GM12891 (cell line): Measurements from ENCODE around the gene CDH13.

Source experiments
- POLR2A ChIP-seq: IDR thresholded peaks from 2 replicates; pipeline ENCODE4 v1.6.1; 2011; ENCODE audit warnings: low read depth, low read length, control low read depth
- POLR2AphosphoS5 ChIP-seq: IDR thresholded peaks from 2 replicates; pipeline ENCODE4 v1.6.1; 2011; ENCODE audit warnings: low read depth, low read length, control low read depth
- SPI1 ChIP-seq: IDR thresholded peaks from 2 replicates; pipeline ENCODE4 v1.6.1; 2011; ENCODE audit warnings: low read depth, low read length, control low read depth
- TAF1 ChIP-seq: IDR thresholded peaks from 2 replicates; pipeline ENCODE4 v1.6.1; 2011; ENCODE audit warnings: low read depth, low read length, control low read depth

GRCh38 chr16:83356986-83357385, 730.2 kb downstream of the CDH13 start:
- no peak for TF ChIP-seq POLR2A
- TF ChIP-seq SPI1, result no peak
- TF ChIP-seq POLR2AphosphoS5, result no peak
- no peak for TF ChIP-seq TAF1
